Mammary epithelial cell (primary cell): ENCODE results near the gene CAST.

Source experiments
- EZH2 ChIP-seq: IDR thresholded peaks from 2 replicates; pipeline ENCODE4 v1.6.1; 2012; ENCODE audit warnings: low read length, inconsistent platforms, borderline replicate concordance
- TF ChIP-seq, protein P1 (sequence below), 2 donors: IDR thresholded peaks in 1 of 2; conservative IDR thresholded peaks in 1 of 2; 2 replicates each; pipeline ENCODE4 v1.5.1; 2011 to 2012; ENCODE audit warnings: inconsistent platforms in 2 of 2, low read length in 2 of 2, mild to moderate bottlenecking in 2 of 2, control low read depth in 1 of 2, low read depth in 1 of 2; ENCODE audit not compliant: insufficient read depth in 1 of 2; ENCODE audit errors: extremely low read depth in 1 of 2

DNA sequence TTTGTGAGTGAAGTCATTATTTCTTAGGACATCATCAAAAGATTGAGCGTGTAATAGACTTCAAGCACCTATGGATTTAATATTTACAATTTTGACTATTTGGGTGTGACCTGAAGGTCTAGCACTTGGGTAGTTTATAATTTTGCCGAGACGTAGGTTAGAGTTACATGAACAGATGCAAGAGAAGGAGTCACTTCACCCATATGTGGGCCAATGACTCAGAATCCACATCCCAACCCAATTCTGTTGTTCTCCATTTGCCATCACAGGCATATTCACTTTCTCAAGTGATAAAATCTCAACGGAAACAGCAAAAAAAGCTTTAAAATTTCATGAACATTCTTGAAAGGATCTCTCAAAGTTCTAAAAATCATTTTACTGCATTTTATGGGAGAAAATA, 157.6 kb downstream of the CAST start:
- TF ChIP-seq, protein P1, sequence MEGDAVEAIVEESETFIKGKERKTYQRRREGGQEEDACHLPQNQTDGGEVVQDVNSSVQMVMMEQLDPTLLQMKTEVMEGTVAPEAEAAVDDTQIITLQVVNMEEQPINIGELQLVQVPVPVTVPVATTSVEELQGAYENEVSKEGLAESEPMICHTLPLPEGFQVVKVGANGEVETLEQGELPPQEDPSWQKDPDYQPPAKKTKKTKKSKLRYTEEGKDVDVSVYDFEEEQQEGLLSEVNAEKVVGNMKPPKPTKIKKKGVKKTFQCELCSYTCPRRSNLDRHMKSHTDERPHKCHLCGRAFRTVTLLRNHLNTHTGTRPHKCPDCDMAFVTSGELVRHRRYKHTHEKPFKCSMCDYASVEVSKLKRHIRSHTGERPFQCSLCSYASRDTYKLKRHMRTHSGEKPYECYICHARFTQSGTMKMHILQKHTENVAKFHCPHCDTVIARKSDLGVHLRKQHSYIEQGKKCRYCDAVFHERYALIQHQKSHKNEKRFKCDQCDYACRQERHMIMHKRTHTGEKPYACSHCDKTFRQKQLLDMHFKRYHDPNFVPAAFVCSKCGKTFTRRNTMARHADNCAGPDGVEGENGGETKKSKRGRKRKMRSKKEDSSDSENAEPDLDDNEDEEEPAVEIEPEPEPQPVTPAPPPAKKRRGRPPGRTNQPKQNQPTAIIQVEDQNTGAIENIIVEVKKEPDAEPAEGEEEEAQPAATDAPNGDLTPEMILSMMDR (conservative IDR thresholded peaks at IDR 0.05 in 1 of 2, IDR thresholded peaks at IDR 0.05 in 1 of 2; ENCODE audit: extremely low read depth in 1 of 2, insufficient read depth in 1 of 2, low read depth in 1 of 2, low read length in 2 of 2) = no peak
- no peak for TF ChIP-seq EZH2
